Cardiac fibroblast (primary cell): ENCODE measurements around the gene SLC5A3.

Experiments
- DNase-seq, 2 donors: peaks; one replicate each; pipeline versions ENCODE4 v3.0.0 to v3.0.0-alpha.2; 2010; ENCODE audit warnings: low read depth in 2 of 2
- H3K4me3 ChIP-seq, 2 donors: replicated peaks in 1 of 2; 1 replicate in 1 of 2; 2 replicates in 1 of 2; pipeline ENCODE4 v1.5.1; 2011; ENCODE audit warnings: low read depth in 2 of 2, low read length in 2 of 2, mild to moderate bottlenecking in 2 of 2, moderate library complexity in 1 of 2
- CTCF ChIP-seq: IDR thresholded peaks from one replicate; pipeline ENCODE4 v1.5.1; 2011; ENCODE audit warnings: low read depth, mild to moderate bottlenecking, low read length, inconsistent platforms

Gene SLC5A3

GRCh38 chr21:34034369-34035014 lies 38.9 kb upstream of the SLC5A3 start:
- no peak for TF ChIP-seq CTCF
- H3K4me3 ChIP-seq, result no peak overlapping the region
- no peak for DNase-seq

GRCh38 chr21:34035619-34036354 lies 37.6 kb upstream of the SLC5A3 start:
- no peak overlapping the region for H3K4me3 ChIP-seq
- TF ChIP-seq CTCF, result no peak
- DNase-seq, result no peak

GRCh38 chr21:34037009-34037795 lies 36.2 kb upstream of the SLC5A3 start:
- no peak overlapping the region for H3K4me3 ChIP-seq
- peak; percentile 31 to 63 for DNase-seq
- TF ChIP-seq CTCF, result no peak

- no peak for DNase-seq
- H3K4me3 ChIP-seq, result no peak overlapping the region
- TF ChIP-seq CTCF, result no peak
These were observed 33.5 kb upstream of the SLC5A3 start for GRCh38 chr21:34039678-34040382.

DNA sequence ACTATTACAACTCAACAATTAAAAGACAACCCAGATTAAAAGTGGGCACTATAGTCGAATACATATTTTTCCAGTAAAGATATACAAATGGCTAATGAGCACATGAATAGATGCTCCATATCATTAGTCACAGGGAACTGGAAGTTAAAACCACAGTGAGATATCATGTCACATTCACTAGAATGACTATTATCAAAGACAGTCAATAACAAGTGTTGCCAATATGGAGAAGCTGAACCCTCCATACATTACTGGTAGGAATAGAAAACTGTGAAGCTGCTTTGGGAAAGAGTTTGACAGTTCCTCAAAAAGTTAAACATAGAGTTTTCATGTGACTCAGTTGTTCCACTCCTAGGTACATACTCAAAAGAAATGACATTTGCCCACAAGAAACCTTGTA lies 30.6 kb upstream of the SLC5A3 start:
- DNase-seq, result no peak
- no peak overlapping the region for H3K4me3 ChIP-seq
- TF ChIP-seq CTCF, result no peak

DNA sequence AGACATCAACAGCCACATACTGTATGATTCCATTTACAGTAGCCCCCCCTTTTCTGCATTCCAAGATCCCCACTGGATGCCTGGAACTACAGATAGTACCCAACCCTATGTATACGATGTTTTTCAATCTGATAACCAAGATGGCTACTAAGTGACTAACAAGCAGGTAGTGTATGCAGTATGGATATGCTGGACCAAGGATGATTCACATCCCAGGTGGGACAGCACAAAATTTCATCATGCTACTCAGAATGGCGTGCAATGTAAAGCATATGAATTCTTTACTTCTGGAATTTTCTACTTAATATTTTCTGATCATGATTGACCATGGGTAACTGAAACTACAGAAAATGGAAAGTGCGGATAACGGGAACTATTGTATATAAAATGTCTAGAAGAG lies 30.0 kb upstream of the SLC5A3 start:
- H3K4me3 ChIP-seq, result no peak overlapping the region
- no peak for TF ChIP-seq CTCF
- DNase-seq, result no peak
